HepG2 (cell line): ENCODE results near the gene TXN. TPM values are rescaled to one million over a fixed set of nuclear protein-coding genes. Genes with fewer than 3 reads are reported as not detected.
A peak's percentile ranks its signal among the peaks of the same experiment; 100 is the strongest.

Experiments used
- DNMT1 ChIP-seq: sonication (generic); formaldehyde crosslinking; IDR thresholded peaks from 2 replicates; pipeline ENCODE4 v1.5.1; 2020; ENCODE audit warnings: mild to moderate bottlenecking, missing genetic modification reagents
- GTF2F1 ChIP-seq: fragments of 150-350 bp; IDR thresholded peaks from 2 replicates; pipeline ENCODE4 v1.6.1; 2014; ENCODE audit warnings: low read length
- KLF16 ChIP-seq, 2 experiments: sonication (generic) in 1 of 2; formaldehyde crosslinking in 1 of 2; IDR thresholded peaks; 2 replicates each; pipeline versions ENCODE4 v1.6.1 to v1.8.0; 2016 to 2023; ENCODE audit warnings: missing genetic modification reagents in 2 of 2, missing compliant biosample characterization in 1 of 2
- MED8 ChIP-seq: sonication (generic); formaldehyde crosslinking; IDR thresholded peaks from 2 replicates; pipeline ENCODE4 v1.8.1; 2023; ENCODE audit warnings: mild to moderate bottlenecking, missing genetic modification reagents; ENCODE audit not compliant: insufficient replicate concordance
- RFX1 ChIP-seq: fragments of 450-650 bp; IDR thresholded peaks from 2 replicates; pipeline ENCODE4 v1.6.1; 2017
- STAG1 ChIP-seq: sonication (generic); formaldehyde crosslinking; IDR thresholded peaks from 2 replicates; pipeline ENCODE4 v1.4.0; 2020; ENCODE audit warnings: missing genetic modification reagents
- TARDBP ChIP-seq: sonication (generic); formaldehyde crosslinking; IDR thresholded peaks from 2 replicates; pipeline ENCODE4 v1.8.0; 2022; ENCODE audit warnings: mild to moderate bottlenecking, missing genetic modification reagents
- TRIM24 ChIP-seq: sonication (generic); formaldehyde crosslinking; IDR thresholded peaks from 2 replicates; pipeline ENCODE4 v1.8.0; 2022; ENCODE audit warnings: mild to moderate bottlenecking, missing genetic modification reagents
- ZNF292 ChIP-seq: sonication (generic); formaldehyde crosslinking; IDR thresholded peaks from 2 replicates; pipeline ENCODE4 v1.8.1; 2022; ENCODE audit warnings: mild to moderate bottlenecking, low read depth, missing genetic modification reagents, borderline replicate concordance
- ZNF460 ChIP-seq: sonication (generic); formaldehyde crosslinking; IDR thresholded peaks from 2 replicates; pipeline ENCODE4 v1.5.1; 2020; ENCODE audit warnings: missing genetic modification reagents, mild to moderate bottlenecking, borderline replicate concordance
- ZNF776 ChIP-seq: sonication (generic); formaldehyde crosslinking; IDR thresholded peaks from 2 replicates; pipeline ENCODE4 v1.4.0; 2020; ENCODE audit warnings: mild to moderate bottlenecking, missing genetic modification reagents
- polyA plus RNA-seq, 8 experiments: library from polyadenylated mRNA; depleted of rRNA in 3 of 8; stranded (reverse) in 7 of 8; unstranded in 1 of 8; fragments of >200 nt; fragmentation: Illumina TruSeq in 4 of 8; extraction: Trizol in 4 of 8; gene quantifications; 2 replicates each; pipeline versions ENCODE4 v1.2.1 to v1.2.3, GENCODE V29; 2011 to 2016; ENCODE audit warnings: low read depth in 4 of 8, missing spikeins in 1 of 8, mixed read lengths in 1 of 8; ENCODE audit not compliant: insufficient read depth in 1 of 8
- total RNA-seq, 5 experiments: library from RNA; depleted of rRNA; stranded (reverse); fragments of >200 nt; fragmentation: Illumina TruSeq; extraction: Trizol; gene quantifications; 2 replicates each; pipeline ENCODE4 v1.2.3, GENCODE V29; 2016; ENCODE audit warnings: low read depth in 1 of 5
- TF ChIP-seq, protein P1 (sequence below): sonication (generic); formaldehyde crosslinking; IDR thresholded peaks from 2 replicates; pipeline ENCODE4 v1.5.0; 2020; ENCODE audit warnings: mild to moderate bottlenecking, missing genetic modification reagents, moderate library complexity
- TF ChIP-seq, protein P2 (sequence below): sonication (generic); formaldehyde crosslinking; conservative IDR thresholded peaks from 2 replicates; pipeline ENCODE4 v1.8.1; 2023; ENCODE audit warnings: missing genetic modification reagents
- TF ChIP-seq, protein P3 (sequence below): sonication (generic); formaldehyde crosslinking; IDR thresholded peaks from 2 replicates; pipeline ENCODE4 v1.9.0; 2021; ENCODE audit warnings: missing genetic modification reagents, borderline replicate concordance
- TF ChIP-seq, protein P4 (sequence below): sonication (generic); formaldehyde crosslinking; IDR thresholded peaks from 2 replicates; pipeline ENCODE4 v1.4.0; 2020; ENCODE audit warnings: missing genetic modification reagents, borderline replicate concordance
- TF ChIP-seq, protein P5 (sequence below): IDR thresholded peaks from 2 replicates; pipeline ENCODE4 v1.6.1; 2016; ENCODE audit warnings: missing compliant biosample characterization, missing genetic modification reagents, borderline replicate concordance
- TF ChIP-seq, protein P6 (sequence below): IDR thresholded peaks from 2 replicates; pipeline ENCODE4 v1.6.1; 2012; ENCODE audit warnings: low read depth, low read length, improper control_type of control experiment

Gene TXN
- total and polyA plus RNA-seq, 2 of the 13 experiments (the other 11 are each of a cell fraction or from before 2014, with no cell fraction given) = 364 to 470 TPM

DNA sequence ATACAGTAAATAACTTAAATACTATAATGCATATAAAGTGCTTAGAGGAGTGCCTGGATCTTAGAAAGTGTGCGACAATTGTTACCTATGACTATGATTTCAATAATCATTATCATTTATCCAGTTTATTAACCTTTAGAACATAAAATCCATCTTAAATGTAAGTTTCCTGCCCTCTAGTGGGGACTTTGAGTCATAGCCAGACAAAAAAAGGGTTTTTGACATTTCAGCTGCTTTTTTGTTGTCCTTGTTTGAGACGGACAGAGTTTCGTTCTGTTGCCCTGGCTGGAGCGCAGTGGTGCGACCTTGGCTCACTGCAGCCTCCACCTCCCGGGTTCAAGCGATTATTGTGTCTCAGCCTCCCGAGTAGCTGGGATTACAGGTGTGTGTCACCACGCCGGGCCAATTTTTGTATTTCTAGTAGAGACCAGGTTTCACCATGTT is 38.6 kb downstream of the TXN start (continued):
- TF ChIP-seq, protein P1, sequence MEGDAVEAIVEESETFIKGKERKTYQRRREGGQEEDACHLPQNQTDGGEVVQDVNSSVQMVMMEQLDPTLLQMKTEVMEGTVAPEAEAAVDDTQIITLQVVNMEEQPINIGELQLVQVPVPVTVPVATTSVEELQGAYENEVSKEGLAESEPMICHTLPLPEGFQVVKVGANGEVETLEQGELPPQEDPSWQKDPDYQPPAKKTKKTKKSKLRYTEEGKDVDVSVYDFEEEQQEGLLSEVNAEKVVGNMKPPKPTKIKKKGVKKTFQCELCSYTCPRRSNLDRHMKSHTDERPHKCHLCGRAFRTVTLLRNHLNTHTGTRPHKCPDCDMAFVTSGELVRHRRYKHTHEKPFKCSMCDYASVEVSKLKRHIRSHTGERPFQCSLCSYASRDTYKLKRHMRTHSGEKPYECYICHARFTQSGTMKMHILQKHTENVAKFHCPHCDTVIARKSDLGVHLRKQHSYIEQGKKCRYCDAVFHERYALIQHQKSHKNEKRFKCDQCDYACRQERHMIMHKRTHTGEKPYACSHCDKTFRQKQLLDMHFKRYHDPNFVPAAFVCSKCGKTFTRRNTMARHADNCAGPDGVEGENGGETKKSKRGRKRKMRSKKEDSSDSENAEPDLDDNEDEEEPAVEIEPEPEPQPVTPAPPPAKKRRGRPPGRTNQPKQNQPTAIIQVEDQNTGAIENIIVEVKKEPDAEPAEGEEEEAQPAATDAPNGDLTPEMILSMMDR (CRISPR knock-in tag) = peak; percentile 71
- peak; percentile 77 for TF ChIP-seq STAG1 (CRISPR knock-in tag)
- 0 out of 2 replicates have a peak, but pooled peaks have one; percentile 35 for TF ChIP-seq ZNF292 (CRISPR knock-in tag)
- no peak for TF ChIP-seq GTF2F1
- no peak for TF ChIP-seq DNMT1 (CRISPR knock-in tag)
- TF ChIP-seq, protein P2, sequence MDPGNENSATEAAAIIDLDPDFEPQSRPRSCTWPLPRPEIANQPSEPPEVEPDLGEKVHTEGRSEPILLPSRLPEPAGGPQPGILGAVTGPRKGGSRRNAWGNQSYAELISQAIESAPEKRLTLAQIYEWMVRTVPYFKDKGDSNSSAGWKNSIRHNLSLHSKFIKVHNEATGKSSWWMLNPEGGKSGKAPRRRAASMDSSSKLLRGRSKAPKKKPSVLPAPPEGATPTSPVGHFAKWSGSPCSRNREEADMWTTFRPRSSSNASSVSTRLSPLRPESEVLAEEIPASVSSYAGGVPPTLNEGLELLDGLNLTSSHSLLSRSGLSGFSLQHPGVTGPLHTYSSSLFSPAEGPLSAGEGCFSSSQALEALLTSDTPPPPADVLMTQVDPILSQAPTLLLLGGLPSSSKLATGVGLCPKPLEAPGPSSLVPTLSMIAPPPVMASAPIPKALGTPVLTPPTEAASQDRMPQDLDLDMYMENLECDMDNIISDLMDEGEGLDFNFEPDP = no peak
- TF ChIP-seq, protein P3, sequence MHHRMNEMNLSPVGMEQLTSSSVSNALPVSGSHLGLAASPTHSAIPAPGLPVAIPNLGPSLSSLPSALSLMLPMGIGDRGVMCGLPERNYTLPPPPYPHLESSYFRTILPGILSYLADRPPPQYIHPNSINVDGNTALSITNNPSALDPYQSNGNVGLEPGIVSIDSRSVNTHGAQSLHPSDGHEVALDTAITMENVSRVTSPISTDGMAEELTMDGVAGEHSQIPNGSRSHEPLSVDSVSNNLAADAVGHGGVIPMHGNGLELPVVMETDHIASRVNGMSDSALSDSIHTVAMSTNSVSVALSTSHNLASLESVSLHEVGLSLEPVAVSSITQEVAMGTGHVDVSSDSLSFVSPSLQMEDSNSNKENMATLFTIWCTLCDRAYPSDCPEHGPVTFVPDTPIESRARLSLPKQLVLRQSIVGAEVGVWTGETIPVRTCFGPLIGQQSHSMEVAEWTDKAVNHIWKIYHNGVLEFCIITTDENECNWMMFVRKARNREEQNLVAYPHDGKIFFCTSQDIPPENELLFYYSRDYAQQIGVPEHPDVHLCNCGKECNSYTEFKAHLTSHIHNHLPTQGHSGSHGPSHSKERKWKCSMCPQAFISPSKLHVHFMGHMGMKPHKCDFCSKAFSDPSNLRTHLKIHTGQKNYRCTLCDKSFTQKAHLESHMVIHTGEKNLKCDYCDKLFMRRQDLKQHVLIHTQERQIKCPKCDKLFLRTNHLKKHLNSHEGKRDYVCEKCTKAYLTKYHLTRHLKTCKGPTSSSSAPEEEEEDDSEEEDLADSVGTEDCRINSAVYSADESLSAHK (CRISPR knock-in tag) = no peak
- no peak for TF ChIP-seq TRIM24
- TF ChIP-seq, protein P4, sequence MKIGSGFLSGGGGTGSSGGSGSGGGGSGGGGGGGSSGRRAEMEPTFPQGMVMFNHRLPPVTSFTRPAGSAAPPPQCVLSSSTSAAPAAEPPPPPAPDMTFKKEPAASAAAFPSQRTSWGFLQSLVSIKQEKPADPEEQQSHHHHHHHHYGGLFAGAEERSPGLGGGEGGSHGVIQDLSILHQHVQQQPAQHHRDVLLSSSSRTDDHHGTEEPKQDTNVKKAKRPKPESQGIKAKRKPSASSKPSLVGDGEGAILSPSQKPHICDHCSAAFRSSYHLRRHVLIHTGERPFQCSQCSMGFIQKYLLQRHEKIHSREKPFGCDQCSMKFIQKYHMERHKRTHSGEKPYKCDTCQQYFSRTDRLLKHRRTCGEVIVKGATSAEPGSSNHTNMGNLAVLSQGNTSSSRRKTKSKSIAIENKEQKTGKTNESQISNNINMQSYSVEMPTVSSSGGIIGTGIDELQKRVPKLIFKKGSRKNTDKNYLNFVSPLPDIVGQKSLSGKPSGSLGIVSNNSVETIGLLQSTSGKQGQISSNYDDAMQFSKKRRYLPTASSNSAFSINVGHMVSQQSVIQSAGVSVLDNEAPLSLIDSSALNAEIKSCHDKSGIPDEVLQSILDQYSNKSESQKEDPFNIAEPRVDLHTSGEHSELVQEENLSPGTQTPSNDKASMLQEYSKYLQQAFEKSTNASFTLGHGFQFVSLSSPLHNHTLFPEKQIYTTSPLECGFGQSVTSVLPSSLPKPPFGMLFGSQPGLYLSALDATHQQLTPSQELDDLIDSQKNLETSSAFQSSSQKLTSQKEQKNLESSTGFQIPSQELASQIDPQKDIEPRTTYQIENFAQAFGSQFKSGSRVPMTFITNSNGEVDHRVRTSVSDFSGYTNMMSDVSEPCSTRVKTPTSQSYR (CRISPR knock-in tag) = no peak
- TF ChIP-seq RFX1 = no peak
- peak in 1 of 2 experiments; percentile 21; a peak in 1 of 4 replicates for TF ChIP-seq KLF16 (CRISPR knock-in tag; IDR thresholded peaks at IDR 0.05)
- TF ChIP-seq, protein P5, sequence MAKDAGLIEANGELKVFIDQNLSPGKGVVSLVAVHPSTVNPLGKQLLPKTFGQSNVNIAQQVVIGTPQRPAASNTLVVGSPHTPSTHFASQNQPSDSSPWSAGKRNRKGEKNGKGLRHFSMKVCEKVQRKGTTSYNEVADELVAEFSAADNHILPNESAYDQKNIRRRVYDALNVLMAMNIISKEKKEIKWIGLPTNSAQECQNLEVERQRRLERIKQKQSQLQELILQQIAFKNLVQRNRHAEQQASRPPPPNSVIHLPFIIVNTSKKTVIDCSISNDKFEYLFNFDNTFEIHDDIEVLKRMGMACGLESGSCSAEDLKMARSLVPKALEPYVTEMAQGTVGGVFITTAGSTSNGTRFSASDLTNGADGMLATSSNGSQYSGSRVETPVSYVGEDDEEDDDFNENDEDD (CRISPR knock-in tag) = no peak
- no peak for TF ChIP-seq TARDBP (CRISPR knock-in tag)
- TF ChIP-seq, protein P6, sequence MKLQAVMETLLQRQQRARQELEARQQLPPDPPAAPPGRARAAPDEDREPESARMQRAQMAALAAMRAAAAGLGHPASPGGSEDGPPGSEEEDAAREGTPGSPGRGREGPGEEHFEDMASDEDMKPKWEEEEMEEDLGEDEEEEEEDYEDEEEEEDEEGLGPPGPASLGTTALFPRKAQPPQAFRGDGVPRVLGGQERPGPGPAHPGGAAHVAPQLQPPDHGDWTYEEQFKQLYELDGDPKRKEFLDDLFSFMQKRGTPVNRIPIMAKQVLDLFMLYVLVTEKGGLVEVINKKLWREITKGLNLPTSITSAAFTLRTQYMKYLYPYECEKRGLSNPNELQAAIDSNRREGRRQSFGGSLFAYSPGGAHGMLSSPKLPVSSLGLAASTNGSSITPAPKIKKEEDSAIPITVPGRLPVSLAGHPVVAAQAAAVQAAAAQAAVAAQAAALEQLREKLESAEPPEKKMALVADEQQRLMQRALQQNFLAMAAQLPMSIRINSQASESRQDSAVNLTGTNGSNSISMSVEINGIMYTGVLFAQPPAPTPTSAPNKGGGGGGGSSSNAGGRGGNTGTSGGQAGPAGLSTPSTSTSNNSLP = no peak
- no peak for TF ChIP-seq MED8 (CRISPR knock-in tag)
- peak; percentile 84 for TF ChIP-seq ZNF460
- TF ChIP-seq ZNF776 = no peak
